SW480 (cell line): ENCODE measurements around the gene MMP23B.
A peak's percentile ranks its signal among the peaks of the same experiment; 100 is the strongest.

Experiments used
- DNase-seq: peaks from one replicate; pipeline ENCODE4 v3.0.0-alpha.2; 2016; ENCODE audit warnings: low spot score

MMP23B gene

DNA sequence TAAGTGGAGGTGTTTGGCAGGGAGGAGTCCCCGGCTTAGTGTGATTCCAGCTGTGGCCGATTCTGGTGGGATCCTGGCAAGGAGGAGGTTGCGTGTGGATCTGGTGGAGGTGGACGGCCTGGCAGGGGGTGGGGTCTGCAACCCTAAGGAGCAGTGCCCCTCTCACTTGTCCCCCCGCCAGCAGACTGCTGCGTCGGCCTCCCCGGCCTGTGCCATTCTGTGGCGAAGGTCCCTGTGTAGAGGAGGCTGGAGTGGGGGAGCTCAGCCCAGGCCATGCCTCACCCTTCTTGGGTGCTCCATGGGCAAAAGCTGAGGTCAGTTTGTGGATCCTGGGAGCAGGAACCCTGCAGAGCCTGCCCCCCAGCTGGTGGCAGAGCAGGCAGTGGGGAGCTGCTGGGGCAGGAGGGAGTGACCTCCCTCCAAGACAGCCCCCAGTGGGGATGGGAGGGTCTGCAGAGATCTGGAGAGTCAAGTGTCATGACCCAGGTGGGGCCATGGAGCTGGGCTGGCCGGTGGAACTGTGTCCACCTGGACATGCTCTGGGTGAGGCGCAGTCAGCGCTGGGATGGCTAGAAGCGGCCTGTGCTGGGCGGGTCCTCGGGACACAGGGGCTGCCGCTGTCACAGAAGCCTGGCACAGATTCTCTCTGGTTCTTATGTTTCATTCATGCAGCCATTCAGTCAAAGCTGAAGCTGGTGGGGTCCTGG lies 11.4 kb upstream of the MMP23B start:
- DNase-seq = no peak

DNA sequence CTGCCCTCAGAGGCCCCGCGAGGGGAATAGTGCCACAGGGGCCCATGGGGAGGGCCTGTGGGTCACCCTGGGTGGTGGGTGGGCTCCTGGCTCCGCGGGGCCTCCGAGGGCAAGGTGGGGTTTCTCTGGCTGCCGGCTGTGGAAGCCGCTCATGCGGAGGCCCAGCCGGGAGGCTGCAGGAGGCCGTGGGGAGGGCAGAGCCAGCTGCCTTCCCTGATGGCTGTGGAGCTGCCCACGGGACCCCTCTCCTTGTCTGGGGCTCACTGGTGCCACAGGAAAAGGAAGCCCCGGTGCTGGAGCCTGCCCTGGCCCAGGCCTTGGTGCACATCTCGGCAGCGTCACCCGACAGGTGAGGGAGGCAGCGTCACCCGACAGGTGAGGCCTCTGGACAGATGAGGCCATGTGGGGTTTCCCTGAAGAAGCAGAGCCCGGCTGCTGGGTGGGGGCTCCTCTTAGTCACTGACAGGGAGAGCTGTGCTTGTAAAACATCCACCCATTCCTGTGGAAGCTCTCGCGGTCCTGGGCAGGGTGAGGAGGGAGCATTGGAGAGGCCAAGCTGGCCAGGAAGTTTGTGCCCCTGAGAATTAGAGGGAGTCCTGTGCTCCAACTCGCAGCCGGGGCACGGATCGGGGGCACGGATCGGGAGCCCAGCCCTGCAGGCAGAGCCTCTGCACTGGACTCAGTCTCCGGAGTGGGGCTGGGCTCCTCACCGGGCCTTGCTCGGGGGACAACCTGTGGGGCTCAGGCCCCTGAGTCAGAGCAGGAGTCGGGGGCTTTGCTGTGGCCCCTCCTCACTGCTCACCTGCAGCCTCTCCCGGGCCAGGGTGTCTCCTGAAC lies 10.6 kb upstream of the MMP23B start:
- DNase-seq = no peak

DNA sequence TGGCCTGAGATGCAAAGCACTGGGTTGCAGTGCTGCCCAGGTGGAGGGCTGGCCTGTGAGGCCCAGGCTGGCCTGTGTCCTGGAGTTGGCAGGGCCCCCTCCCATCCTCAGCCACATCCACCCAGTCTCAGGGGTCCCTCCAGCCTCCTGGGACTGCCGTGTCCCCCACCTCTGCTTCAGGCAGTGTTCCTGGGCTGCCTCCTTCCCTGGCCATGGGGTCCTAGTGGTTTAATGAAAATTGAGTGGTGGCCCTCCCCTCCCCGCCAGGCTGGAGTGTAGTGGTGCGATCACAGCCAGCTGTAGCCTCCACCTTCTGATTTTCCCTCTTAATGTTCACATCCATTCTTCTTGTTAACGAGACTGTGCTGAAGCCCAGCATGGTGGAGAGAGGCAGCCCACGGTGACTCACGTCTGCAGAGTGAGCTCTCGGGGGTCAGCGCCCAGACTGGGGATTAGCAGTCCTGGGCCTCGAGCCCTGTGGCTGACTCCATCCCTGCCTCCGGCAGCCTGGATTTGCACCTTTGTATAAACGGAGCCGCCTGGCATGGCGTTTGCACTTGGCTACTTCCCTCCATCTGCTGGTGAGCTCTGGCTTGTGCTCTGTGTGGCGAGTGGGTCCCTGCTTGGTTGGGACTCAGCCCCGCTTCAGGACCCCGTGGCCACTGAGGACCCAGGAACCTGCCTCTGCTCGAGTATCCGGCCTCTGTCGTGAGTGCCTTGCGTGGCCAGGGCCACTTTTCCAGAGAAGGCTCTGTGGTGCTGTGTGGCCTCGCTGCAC lies 9.8 kb upstream of the MMP23B start:
- DNase-seq = no peak

DNA sequence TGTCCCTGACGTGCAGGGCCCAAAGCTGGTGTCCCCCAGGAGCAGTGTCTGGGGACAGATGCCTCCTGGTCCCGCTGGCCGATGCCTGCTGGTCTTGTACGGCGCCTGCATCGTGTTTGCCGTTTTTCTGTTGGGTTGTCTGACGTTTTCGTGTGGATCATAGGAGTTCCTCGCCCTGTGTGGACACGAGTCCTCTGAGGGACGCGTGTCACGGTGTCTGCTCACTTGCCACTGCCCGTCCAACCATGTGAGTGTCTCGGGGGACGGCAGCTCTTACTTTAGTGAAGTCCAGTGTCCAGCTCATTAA lies 9.2 kb upstream of the MMP23B start:
- DNase-seq = no peak

DNA sequence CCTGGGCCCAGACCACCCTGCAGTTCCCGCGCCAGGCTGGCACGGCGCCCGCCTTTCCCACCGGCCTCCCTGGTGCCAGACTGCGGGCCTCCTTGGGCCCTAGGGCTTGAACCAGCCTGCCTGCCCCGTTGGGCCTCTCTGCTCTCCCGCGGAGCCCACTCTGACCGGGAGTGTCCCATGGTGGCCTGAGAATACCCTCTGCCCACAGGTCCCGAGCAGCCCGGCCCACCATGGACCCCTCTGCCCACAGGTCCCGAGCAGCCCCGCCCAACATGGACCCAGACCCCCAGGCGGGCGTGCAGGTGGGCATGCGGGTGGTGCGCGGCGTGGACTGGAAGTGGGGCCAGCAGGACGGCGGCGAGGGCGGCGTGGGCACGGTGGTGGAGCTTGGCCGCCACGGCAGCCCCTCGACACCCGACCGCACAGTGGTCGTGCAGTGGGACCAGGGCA lies 8.8 kb upstream of the MMP23B start:
- no peak for DNase-seq

DNA sequence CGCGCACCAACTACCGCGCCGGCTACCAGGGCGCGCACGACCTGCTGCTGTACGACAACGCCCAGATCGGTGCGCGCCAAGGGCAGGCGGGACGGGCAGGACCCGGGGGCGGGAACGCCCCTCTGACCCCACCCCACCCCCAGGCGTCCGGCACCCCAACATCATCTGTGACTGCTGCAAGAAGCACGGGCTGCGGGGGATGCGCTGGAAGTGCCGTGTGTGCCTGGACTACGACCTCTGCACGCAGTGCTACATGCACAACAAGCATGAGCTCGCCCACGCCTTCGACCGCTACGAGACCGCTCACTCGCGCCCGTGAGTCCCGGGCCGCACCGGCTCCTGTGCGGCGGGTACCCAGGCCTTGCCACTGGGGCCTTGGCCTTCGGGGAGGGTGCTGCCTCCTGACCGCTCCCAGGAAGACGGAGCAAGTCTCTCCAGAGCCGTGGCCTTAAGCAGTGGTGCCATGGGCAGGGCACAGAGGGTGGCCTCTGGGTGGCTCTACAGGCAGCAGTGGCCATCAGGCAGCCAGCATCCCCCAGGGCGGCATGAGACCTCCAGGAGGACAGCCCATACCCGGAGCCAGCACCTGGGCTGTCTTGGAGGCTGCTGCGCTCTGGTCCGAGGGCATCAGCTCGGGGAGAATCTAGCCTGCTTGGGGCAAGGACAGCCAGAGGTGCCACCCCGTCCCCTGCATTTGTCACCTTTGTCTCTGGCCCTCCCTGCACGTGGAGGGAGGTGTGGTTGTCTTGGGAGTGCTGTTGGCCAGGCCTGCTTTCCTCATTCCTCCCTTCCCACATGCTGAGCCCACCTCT lies 8.1 kb upstream of the MMP23B start:
- no peak for DNase-seq

DNA sequence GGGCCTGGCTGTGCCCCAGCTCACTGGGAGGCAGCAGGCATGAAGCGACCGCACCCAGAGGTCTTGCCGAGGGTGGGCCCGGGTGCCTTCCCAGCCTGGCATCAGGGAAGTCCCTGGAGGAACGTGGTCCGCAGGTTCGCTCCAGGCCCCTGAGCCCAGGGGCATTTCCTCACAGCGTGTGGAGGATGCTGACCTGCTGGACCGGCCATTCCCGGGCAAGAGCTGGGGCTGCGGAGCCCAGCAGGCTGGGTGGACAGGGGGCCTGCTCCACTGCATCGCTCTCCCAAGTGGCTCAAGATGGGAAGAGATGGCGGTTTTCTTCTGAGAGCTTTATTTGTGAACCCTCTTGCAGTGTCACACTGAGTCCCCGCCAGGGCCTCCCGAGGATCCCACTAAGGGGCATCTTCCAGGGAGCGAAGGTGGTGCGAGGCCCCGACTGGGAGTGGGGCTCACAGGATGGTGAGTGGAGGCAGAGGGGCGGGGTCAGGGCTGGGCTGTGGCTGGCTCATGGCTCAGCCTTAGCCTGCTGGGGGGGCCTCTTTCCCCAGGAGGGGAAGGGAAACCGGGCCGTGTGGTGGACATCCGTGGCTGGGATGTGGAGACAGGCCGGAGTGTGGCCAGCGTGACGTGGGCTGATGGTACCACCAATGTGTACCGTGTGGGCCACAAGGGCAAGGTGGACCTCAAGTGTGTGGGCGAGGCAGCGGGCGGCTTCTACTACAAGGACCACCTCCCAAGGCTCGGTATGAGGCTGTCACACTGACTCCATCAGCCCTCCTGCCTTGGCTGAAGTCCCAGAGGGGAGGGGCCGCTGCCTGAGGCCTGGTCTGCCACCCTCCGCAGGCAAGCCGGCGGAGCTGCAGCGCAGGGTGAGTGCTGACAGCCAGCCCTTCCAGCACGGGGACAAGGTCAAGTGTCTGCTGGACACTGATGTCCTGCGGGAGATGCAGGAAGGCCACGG lies 7.2 kb upstream of the MMP23B start:
- no peak for DNase-seq

DNA sequence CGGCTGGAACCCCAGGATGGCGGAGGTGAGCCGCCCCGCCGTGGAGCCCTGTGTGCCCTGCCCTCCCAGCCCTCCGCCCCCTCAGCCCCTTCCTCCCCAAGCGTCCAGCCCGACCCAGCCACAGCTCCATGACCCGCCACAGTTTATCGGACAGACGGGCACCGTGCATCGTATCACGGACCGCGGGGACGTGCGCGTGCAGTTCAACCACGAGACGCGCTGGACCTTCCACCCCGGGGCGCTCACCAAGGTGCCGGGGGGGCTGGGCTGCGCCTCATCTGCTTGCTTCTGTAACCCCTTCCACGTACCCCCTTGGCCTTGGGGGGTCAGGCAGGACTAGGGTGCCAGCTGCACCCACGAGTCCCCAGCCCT lies 6.6 kb upstream of the MMP23B start:
- no peak for DNase-seq

DNA sequence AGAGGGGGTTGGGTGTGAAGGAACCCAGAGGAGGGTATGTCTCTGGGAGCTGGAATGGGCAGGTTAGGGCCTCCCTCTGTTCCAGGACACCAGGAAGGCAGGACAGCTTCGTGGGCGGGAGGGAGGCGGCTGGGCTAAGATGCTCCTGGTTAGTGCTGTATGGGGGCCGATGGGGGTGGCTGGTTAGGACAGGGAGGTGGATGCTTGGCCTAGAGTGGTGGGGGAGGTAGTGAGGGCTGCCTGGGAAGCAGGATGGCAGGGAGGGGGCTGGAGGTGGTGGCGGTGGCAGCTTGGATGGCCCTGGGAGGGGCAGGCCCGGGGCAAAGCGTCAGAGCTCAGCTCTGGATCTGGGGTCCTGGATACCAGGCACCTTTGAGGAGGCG lies 6.2 kb upstream of the MMP23B start:
- DNase-seq = no peak

DNA sequence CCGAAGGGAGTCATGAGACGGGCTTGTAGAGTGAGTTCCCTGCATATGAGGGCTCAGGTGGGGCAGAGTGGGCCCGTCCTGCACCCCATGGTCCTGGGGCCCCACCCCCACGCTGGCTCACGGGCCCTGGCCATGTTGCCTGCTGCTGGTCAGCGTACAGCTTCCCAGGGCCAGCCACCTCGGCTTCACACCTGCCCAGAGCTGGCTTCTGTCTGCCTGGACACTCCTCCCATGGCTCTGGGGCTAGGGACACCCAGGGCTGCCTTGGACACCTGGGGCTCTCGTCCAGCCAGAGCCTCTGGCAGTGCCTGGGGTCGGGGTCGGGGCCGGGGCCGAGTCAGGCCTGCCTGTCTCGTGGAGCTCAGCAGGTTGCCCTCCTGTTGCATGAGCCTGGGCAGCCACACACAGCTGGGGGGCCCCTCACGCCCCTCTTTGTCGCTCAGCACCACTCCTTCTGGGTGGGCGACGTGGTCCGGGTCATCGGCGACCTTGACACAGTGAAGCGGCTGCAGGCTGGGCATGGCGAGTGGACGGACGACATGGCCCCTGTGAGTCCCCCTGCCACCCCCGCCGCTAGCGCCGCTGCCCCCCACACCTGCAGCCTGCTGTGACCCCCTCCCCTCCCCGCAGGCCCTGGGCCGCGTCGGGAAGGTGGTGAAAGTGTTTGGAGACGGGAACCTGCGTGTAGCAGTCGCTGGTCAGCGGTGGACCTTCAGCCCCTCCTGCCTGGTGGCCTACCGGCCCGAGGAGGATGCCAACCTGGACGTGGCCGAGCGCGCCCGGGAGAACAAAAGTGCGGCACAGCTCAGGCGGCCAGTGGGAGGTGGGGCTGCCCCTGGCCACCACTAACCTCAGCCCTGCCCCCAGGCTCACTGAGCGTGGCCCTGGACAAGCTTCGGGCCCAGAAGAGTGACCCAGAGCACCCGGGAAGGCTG lies 5.5 kb upstream of the MMP23B start:
- no peak for DNase-seq

DNA sequence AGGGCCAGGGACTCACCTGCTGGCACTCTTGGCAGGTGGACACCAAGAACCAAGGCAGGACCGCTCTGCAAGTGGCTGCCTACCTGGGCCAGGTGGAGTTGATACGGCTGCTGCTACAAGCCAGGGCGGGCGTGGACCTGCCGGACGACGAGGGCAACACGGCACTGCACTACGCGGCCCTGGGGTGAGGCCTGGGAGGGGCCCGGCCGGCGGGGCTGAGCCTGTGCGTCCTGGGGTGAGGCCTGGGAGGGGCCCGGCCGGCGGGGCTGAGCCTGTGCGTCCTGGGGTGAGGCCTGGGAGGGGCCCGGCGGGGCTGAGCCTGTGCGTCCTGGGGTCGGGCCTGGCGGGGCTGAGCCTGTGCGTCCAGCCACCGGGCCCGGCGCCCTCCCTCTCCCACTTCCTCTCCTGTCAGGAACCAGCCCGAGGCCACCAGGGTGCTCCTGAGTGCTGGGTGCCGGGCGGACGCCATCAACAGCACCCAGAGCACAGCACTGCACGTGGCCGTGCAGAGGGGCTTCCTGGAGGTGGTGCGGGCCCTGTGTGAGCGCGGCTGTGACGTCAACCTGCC lies 4.6 kb upstream of the MMP23B start:
- peak; percentile 11 for DNase-seq

DNA sequence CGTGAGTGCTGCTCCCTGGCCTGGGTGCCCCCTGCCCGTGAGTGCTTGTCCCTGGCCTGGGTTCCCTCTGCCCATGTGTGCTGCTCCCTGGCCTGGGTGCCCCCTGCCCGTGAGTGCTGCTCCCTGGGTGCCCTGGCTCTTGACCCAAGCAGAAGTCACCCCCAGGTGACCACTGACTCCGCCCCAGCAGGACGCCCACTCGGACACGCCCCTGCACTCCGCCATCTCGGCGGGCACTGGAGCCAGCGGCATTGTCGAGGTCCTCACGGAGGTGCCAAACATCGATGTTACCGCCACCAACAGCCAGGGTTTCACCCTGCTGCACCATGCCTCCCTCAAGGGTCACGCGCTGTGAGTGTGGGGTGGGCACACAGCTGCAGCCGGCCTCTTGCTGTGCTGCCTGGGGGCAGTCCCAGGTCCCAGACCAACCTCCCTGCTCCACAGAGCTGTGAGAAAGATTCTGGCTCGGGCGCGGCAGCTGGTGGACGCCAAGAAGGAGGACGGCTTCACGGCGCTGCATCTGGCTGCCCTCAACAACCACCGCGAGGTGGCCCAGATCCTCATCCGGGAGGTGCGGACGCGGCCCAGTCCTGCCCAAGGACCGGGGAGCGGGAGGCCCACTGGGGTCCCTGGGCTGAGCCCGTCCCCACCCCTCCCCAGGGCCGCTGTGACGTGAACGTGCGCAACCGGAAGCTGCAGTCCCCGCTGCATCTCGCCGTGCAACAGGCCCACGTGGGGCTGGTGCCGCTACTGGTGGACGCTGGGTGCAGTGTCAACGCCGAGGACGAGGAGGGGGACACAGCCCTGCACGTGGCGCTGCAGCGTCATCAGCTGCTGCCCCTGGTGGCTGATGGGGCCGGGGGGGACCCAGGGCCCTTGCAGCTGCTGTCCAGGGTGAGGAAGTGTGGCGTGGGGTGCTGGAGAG lies 3.9 kb upstream of the MMP23B start:
- DNase-seq = no peak

DNA sequence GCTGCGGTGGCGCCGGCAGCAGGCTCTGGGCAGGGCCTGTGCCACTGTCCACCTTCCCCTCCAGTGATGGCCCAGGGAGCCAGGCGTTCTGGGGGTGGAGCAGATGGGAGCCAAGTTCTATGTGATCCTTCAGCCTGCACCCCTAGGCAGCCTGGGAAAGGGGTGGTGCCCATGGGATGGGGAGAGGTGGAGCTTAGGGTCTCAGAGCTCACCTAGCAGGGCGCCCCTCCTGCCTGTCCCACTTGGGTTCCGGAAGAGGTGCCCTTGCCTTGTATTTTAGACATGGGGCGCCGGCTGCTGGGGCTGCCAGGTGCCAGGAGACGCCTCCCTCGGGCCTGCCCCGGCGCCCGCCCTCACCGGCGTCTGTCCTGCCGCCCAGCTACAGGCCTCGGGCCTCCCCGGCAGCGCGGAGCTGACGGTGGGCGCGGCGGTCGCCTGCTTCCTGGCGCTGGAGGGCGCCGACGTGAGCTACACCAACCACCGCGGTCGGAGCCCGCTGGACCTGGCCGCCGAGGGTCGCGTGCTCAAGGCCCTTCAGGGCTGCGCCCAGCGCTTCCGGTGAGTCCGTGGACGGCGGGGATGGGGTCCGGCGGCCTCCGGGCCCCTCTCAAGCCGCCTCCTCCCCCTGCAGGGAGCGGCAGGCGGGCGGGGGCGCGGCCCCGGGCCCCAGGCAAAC lies 3.1 kb upstream of the MMP23B start:
- no peak for DNase-seq

DNA sequence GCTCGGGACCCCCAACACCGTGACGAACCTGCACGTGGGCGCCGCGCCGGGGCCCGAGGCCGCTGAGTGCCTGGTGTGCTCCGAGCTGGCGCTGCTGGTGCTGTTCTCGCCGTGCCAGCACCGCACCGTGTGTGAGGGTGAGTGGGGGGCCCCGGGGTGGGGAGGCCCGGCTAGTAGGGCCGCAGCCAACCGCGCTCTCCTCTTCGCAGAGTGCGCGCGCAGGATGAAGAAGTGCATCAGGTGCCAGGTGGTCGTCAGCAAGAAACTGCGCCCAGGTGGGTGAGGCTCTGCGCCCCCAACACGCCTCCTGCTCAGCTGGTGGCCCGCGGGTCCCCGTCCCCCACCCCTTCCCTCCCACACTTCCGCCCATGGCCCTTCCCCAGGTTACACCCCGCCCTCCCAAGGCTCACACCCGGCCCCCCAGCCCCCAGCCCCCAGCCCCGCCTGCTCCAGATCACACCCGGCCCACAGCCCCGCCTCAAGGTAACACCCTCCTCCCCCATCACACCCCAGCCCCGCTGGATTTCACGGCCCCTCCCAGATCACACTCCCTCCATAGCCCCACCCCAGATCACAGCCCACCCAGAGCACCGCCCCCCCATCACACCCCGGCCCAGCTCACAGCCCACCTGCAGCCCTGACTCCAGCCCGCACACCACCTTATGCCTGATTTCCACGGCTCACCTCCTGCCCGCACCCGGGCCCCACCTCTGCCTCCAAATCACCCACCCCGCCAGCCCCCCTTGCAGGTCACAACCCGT lies 2.4 kb upstream of the MMP23B start:
- DNase-seq = no peak

DNA sequence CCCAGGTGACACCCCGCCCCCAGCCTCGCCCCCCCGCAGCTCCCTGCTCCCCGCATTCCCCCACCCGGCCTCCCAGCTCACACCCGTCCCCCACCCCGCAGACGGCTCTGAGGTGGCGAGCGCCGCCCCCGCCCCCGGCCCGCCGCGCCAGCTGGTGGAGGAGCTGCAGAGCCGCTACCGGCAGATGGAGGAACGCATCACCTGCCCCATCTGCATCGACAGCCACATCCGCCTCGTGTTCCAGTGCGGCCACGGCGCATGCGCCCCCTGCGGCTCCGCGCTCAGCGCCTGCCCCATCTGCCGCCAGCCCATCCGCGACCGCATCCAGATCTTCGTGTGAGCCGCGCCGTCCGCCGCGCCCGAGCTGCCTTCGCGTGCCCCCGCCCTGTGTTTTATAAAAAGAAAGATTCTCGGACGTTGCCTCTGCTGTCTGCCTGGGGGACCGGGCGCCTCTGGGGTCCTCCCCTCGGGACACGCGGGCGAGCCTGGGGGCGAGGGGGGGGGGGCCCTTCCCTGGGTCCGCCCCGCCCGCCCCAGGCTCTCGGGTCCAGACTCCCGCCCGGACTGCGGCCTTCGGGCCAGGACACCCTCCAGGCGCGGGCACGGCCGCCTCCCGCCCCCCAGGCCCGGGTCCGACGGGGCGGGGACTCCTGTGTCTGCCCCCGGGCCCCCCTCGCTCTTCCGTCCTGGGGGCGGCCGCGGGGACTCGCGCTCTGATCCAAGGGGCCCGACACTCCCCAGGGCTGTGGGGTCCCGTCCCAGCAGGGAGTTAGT lies 1.6 kb upstream of the MMP23B start:
- no peak for DNase-seq
